IMR-90 (cell line): ENCODE results near the gene NRN1. TPM values are rescaled to one million over a fixed set of nuclear protein-coding genes. Genes with fewer than 3 reads are reported as not detected.

ENCODE experiments used
- ATAC-seq: fragments of 200-7000 bp; cut with Tn5 transposase; 2 replicates; pipeline ENCODE4 v1.9.1; 2020; ENCODE audit warnings: low read depth, mild to moderate bottlenecking, moderate library complexity
- BruUV-seq: library from RNA; stranded (reverse); fragments of 400-500 nt; replicated peaks from 2 replicates; lab custom pipeline; 2021; lab: Mats Ljungman, UMichigan
- CTCF ChIA-PET: fragments of 300-600 bp; formaldehyde crosslinking; extraction: SDS; loops from one replicate; lab custom pipeline; 2021; ENCODE audit warnings: antibody characterized with exemption; lab: Yijun Ruan, JAX
- POLR2A ChIA-PET: fragments of 300-600 bp; sonication (Branson Sonifier 250); formaldehyde crosslinking; loops from one replicate; lab custom pipeline; 2022; ENCODE audit warnings: antibody characterized with exemption; ENCODE audit not compliant: unreplicated experiment; lab: Charles Lee
- DNase-seq: peaks from one replicate; pipeline ENCODE4 v3.0.0; 2013
- H2AFZ ChIP-seq: replicated peaks from 2 replicates; pipeline ENCODE3; 2013; ENCODE audit warnings: low read length, mild to moderate bottlenecking; ENCODE audit not compliant: poor library complexity
- H2AK5ac ChIP-seq: 2 replicates; pipeline ENCODE4 v1.6.1; 2013; ENCODE audit warnings: low read depth, low read length, inconsistent platforms
- H2AK9ac ChIP-seq: replicated peaks from 2 replicates; pipeline ENCODE3; 2013; ENCODE audit warnings: mild to moderate bottlenecking, low read depth, low read length, moderate library complexity; ENCODE audit not compliant: poor library complexity
- H2BK120ac ChIP-seq: 2 replicates; pipeline ENCODE4 v1.6.1; 2013; ENCODE audit warnings: low read depth, low read length, inconsistent platforms
- H2BK15ac ChIP-seq: 3 replicates; pipeline ENCODE4 v1.6.1; 2013; ENCODE audit warnings: low read depth, low read length, inconsistent platforms
- H2BK20ac ChIP-seq: 2 replicates; pipeline ENCODE4 v1.6.1; 2013; ENCODE audit warnings: low read depth, mild to moderate bottlenecking, inconsistent platforms, low read length, moderate library complexity
- H2BK5ac ChIP-seq: 2 replicates; pipeline ENCODE4 v1.6.1; 2013; ENCODE audit warnings: mild to moderate bottlenecking, low read depth, low read length, inconsistent platforms; ENCODE audit not compliant: poor library complexity, severe bottlenecking
- H3K14ac ChIP-seq: replicated peaks from 2 replicates; pipeline ENCODE4 v1.6.1; 2013; ENCODE audit warnings: low read depth, low read length, inconsistent platforms
- H3K18ac ChIP-seq: 2 replicates; pipeline ENCODE4 v1.6.1; 2013; ENCODE audit warnings: low read depth, low read length, control low read depth
- H3K23ac ChIP-seq: 2 replicates; pipeline ENCODE4 v1.6.1; 2013; ENCODE audit warnings: low read depth, low read length, inconsistent platforms
- H3K27ac ChIP-seq: 2 replicates; pipeline ENCODE4 v1.5.1; 2013; ENCODE audit warnings: mild to moderate bottlenecking, control low read depth, low read length; ENCODE audit not compliant: insufficient read depth
- H3K27me3 ChIP-seq: 2 replicates; pipeline ENCODE4 v1.6.1; 2013; ENCODE audit warnings: low read length; ENCODE audit not compliant: control insufficient read depth, insufficient read depth
- H3K36me3 ChIP-seq: 2 replicates; pipeline ENCODE4 v1.6.1; 2013; ENCODE audit warnings: low read length, mixed read lengths; ENCODE audit not compliant: control insufficient read depth, insufficient read depth
- H3K4ac ChIP-seq: 2 replicates; pipeline ENCODE4 v1.6.1; 2013; ENCODE audit warnings: low read depth, low read length, inconsistent platforms
- H3K4me1 ChIP-seq: 2 replicates; pipeline ENCODE4 v1.6.1; 2013; ENCODE audit warnings: low read length, mixed read lengths; ENCODE audit not compliant: control insufficient read depth, insufficient read depth
- H3K4me2 ChIP-seq: 2 replicates; pipeline ENCODE4 v1.6.1; 2013; ENCODE audit warnings: low read depth, mild to moderate bottlenecking, control low read depth, low read length, moderate library complexity
- H3K4me3 ChIP-seq: 2 replicates; pipeline ENCODE4 v1.5.1; 2013; ENCODE audit warnings: low read depth, mild to moderate bottlenecking, control low read depth, low read length, moderate library complexity; ENCODE audit not compliant: insufficient read depth
- H3K56ac ChIP-seq: 2 replicates; pipeline ENCODE4 v1.6.1; 2013; ENCODE audit warnings: low read length, inconsistent platforms; ENCODE audit not compliant: insufficient read depth; ENCODE audit errors: extremely low read depth
- H3K79me1 ChIP-seq, 2 experiments: 2 replicates each; pipeline ENCODE4 v1.6.1; 2013; ENCODE audit warnings: low read length in 2 of 2, inconsistent platforms in 1 of 2, low read depth in 1 of 2
- H3K9ac ChIP-seq: 2 replicates; pipeline ENCODE4 v1.6.1; 2013; ENCODE audit warnings: low read depth, low read length, control low read depth
- H3K9me1 ChIP-seq: 2 replicates; pipeline ENCODE4 v1.6.1; 2013; ENCODE audit warnings: low read length, inconsistent platforms; ENCODE audit not compliant: insufficient read depth
- H3K9me3 ChIP-seq: 2 replicates; pipeline ENCODE4 v1.6.1; 2013; ENCODE audit warnings: low read length; ENCODE audit not compliant: control insufficient read depth, insufficient read depth
- H4K20me1 ChIP-seq: 2 replicates; pipeline ENCODE4 v1.6.1; 2013; ENCODE audit warnings: low read length, inconsistent platforms; ENCODE audit not compliant: insufficient read depth
- H4K5ac ChIP-seq: 2 replicates; pipeline ENCODE4 v1.6.1; 2013; ENCODE audit warnings: mild to moderate bottlenecking, low read depth, low read length, control low read depth
- H4K8ac ChIP-seq, 2 experiments: 2 replicates each; pipeline ENCODE4 v1.6.1; 2013; ENCODE audit warnings: low read depth in 2 of 2, low read length in 2 of 2, control low read depth in 1 of 2, inconsistent platforms in 1 of 2
- H4K91ac ChIP-seq: 2 replicates; pipeline ENCODE4 v1.6.1; 2013; ENCODE audit warnings: low read depth, low read length, inconsistent platforms; ENCODE audit not compliant: insufficient read depth
- BHLHE40 ChIP-seq: fragments of 150-350 bp; IDR thresholded peaks from 2 replicates; pipeline ENCODE4 v1.6.1; 2016; ENCODE audit warnings: mild to moderate bottlenecking, low read depth, low read length
- CEBPB ChIP-seq: IDR thresholded peaks from 2 replicates; pipeline ENCODE4 v1.6.1; 2012; ENCODE audit warnings: low read depth, low read length, improper control_type of control experiment
- CHD1 ChIP-seq: IDR thresholded peaks from 2 replicates; pipeline ENCODE4 v1.6.1; 2012; ENCODE audit warnings: low read depth, low read length, improper control_type of control experiment
- CTCF ChIP-seq: conservative IDR thresholded peaks from 2 replicates; pipeline ENCODE4 v1.5.1; 2012; ENCODE audit warnings: mild to moderate bottlenecking, low read depth, low read length, improper control_type of control experiment
- ELK1 ChIP-seq: fragments of 150-350 bp; IDR thresholded peaks from 2 replicates; pipeline ENCODE4 v1.6.1; 2016; ENCODE audit warnings: low read depth, mild to moderate bottlenecking, low read length, moderate library complexity, borderline replicate concordance
- FOS ChIP-seq: fragments of 150-350 bp; IDR thresholded peaks from 2 replicates; pipeline ENCODE4 v1.6.1; 2016; ENCODE audit warnings: low read depth, low read length
- MAFK ChIP-seq: IDR thresholded peaks from 2 replicates; pipeline ENCODE4 v1.6.1; 2012; ENCODE audit warnings: low read depth, low read length, improper control_type of control experiment
- MAZ ChIP-seq: IDR thresholded peaks from 2 replicates; pipeline ENCODE4 v1.6.1; 2012; ENCODE audit warnings: low read depth, mild to moderate bottlenecking, low read length, improper control_type of control experiment, moderate library complexity, borderline replicate concordance
- MXI1 ChIP-seq: IDR thresholded peaks from 2 replicates; pipeline ENCODE4 v1.6.1; 2012; ENCODE audit warnings: low read depth, mild to moderate bottlenecking, low read length, moderate library complexity, borderline replicate concordance
- NFE2L2 ChIP-seq: fragments of 150-350 bp; IDR thresholded peaks from 2 replicates; pipeline ENCODE4 v1.6.1; 2016; ENCODE audit warnings: low read depth, mild to moderate bottlenecking, low read length
- POLR2A ChIP-seq: IDR thresholded peaks from 2 replicates; pipeline ENCODE4 v1.6.1; 2012; ENCODE audit warnings: mild to moderate bottlenecking, low read depth, low read length
- RAD21 ChIP-seq: IDR thresholded peaks from 2 replicates; pipeline ENCODE4 v1.6.1; 2012; ENCODE audit warnings: low read length, improper control_type of control experiment
- RFX5 ChIP-seq: IDR thresholded peaks from 2 replicates; pipeline ENCODE4 v1.8.0; 2012; ENCODE audit warnings: low read depth, mild to moderate bottlenecking, low read length, moderate library complexity
- SMC3 ChIP-seq: fragments of 150-350 bp; IDR thresholded peaks from 2 replicates; pipeline ENCODE4 v1.6.1; 2016; ENCODE audit warnings: low read depth, mild to moderate bottlenecking, antibody characterized with exemption, low read length, moderate library complexity
- USF2 ChIP-seq: fragments of 150-350 bp; IDR thresholded peaks from 2 replicates; pipeline ENCODE4 v1.6.1; 2017; ENCODE audit warnings: mild to moderate bottlenecking, antibody characterized with exemption, low read length, low read depth
- WGBS, 2 experiments: methylation state at CpG; one replicate each; pipeline versions ENCODE4 v1.1.5 to v1.1.7; 2013; ENCODE audit warnings: missing lambda C conversion rate in 2 of 2; ENCODE audit not compliant: insufficient read length in 1 of 2; ENCODE audit errors: extremely low coverage in 2 of 2; 5-methylcytosine and 5-hydroxymethylcytosine counted together
- dilution Hi-C: fragments of 300-500 bp; cut with HindIII; formaldehyde crosslinking; loops from one replicate; pipeline ENCODE4 v1.14.3; 2018; ENCODE audit warnings: low sequenced_read_pairs; ENCODE audit not compliant: unreplicated experiment
- in situ Hi-C: fragments of 300-500 bp; cut with MboI; formaldehyde crosslinking; loops from 3 replicates; pipeline ENCODE4 v1.14.3; 2019; ENCODE audit warnings: low sequenced_read_pairs, inconsistent platforms, mixed read lengths
- intact Hi-C: fragments of 100-400 bp; cut with micrococcal nuclease; formaldehyde crosslinking; loops from 2 replicates; pipeline ENCODE4 v1.10.0; 2022
- polyA plus RNA-seq, 3 experiments: library from polyadenylated mRNA; depleted of rRNA; stranded (reverse); fragments of >200 nt; gene quantifications; 2 replicates each; pipeline ENCODE4 v1.2.3, GENCODE V29; 2012; ENCODE audit warnings: low replicate concordance in 1 of 3
- total RNA-seq: library from RNA; depleted of rRNA; stranded (reverse); fragments of >200 nt; gene quantifications from 2 replicates; pipeline ENCODE4 v1.2.3, GENCODE V29; 2012

The NRN1 gene
- total and polyA plus RNA-seq, 2 of the 4 experiments (the other 2 are of a cell fraction) = not detected

DNA sequence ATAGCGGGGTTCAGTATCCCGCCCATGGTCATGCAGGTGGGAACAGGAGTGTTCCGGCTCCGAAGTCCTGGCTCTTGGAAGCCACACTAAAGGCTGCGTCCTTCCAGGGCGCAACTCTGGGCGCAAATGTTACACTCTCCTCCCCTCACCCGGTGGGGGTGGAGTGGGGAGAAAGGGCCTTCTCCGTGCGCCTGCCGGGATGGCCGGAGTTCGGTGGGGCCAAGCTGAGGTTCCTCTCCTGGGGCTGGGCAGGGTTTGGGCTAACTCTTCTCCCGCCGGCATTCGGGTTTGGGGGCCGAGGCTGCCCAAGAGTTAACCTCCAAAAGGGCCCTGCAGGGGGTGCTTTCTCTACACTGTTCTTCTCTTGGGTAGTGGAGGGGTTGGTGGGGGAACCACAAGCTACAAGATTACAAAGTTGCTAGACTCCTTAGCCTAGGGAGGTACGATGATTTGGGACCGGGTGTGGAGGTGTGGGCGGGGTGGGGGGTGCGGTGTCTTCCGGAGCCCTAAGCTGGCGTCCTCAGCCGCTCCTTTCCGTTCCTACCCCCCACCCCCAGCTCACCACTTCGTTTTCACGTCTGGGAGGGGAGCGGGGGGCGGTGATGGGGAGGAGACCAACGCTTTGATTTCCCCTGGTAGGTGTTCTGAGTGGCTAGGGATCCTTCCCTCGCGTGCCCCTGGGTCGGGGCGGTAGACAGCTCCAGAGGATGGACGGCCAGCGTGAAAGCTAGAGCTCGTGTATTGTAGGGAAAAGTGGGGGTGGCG is 12.3 kb downstream of the NRN1 start:
- no peak overlapping the region for H3K4me3 ChIP-seq
- no peak overlapping the region for H2BK5ac ChIP-seq
- ATAC-seq (no peak), DNase-seq (no peak)
- no peak overlapping the region for H4K8ac ChIP-seq
- H3K27ac ChIP-seq = no peak overlapping the region
- in situ Hi-C loops = loop anchor here (25.0 kb wide), 1 partner anchor 532 kb away; no protein-coding TSS in a partner anchor
- no peak overlapping the region for H4K91ac ChIP-seq
- no peaks in the 10 kb centered on the region for H3K36me3 ChIP-seq
- peaks cover 1% of the 10 kb centered on the region; the same call in 1 of the 2 replicates for H3K9me3 ChIP-seq
- no peak overlapping the region for H2BK15ac ChIP-seq
- H3K27me3 ChIP-seq = peaks cover 57% of the 10 kb centered on the region
- no peaks in the 10 kb centered on the region for H3K9me1 ChIP-seq
- dilution Hi-C loops = no loop called here
- intact Hi-C loops = no loop called here
- H3K23ac ChIP-seq = no peak overlapping the region
- H3K9ac ChIP-seq = no peak overlapping the region
- H3K14ac ChIP-seq = no peak overlapping the region
- H3K4me1 ChIP-seq = no peaks in the 10 kb centered on the region; the same call in 1 of the 2 replicates
- H3K56ac ChIP-seq = no peak overlapping the region
- 0% methylated on average over 1 of the region's 38 CpGs; no CpG with 5 or more reads in 1 of the 2 experiments for WGBS, 2 experiments
- CTCF ChIA-PET = no interaction called here
- H2AK9ac ChIP-seq = no peak overlapping the region
- no peak overlapping the region for H4K5ac ChIP-seq
- H2AFZ ChIP-seq = no peak overlapping the region
- H3K4me2 ChIP-seq = no peak overlapping the region
- H2AK5ac ChIP-seq = no peak overlapping the region
- H2BK20ac ChIP-seq = no peak overlapping the region
- H3K4ac ChIP-seq = no peak overlapping the region
- H3K18ac ChIP-seq = no peak overlapping the region
- POLR2A ChIA-PET = no interaction called here
- no peak overlapping the region for H2BK120ac ChIP-seq
- BruUV-seq = no TSS peak
- H3K79me1 ChIP-seq = no peaks in the 10 kb centered on the region
- H4K20me1 ChIP-seq = no peaks in the 10 kb centered on the region; the same call in 1 of the 2 replicates
- TF ChIP-seq FOS (no peak), BHLHE40 (no peak), CHD1 (no peak), USF2 (no peak), MAZ (no peak), NFE2L2 (no peak), CTCF (no peak), MXI1 (no peak), RAD21 (no peak), ELK1 (no peak), RFX5 (no peak), SMC3 (no peak), MAFK (no peak), CEBPB (no peak), POLR2A (no peak)
